T-helper 2 cell treated with Interferon-gamma antibody and Interleukin-4, amounts not matched to agents 5 μg/mL and 100 μg/mL, for 36 hours (primary cell): ENCODE measurements around the gene TRIM63.

Experiments used
- DNase-seq: peaks from one replicate; pipeline ENCODE4 v3.0.0; 2021; ENCODE audit warnings: low spot score
- H3K27ac Mint-ChIP-seq: one replicate; pipeline ENCODE4 v1.8.0; 2021; ENCODE audit warnings: mild to moderate bottlenecking, mixed read lengths
- H3K27me3 Mint-ChIP-seq: one replicate; pipeline ENCODE4 v1.8.0; 2021; ENCODE audit warnings: low read depth, mixed read lengths
- H3K36me3 Mint-ChIP-seq: one replicate; pipeline ENCODE4 v1.8.0; 2021; ENCODE audit warnings: low read depth, mixed read lengths
- H3K4me1 Mint-ChIP-seq: one replicate; pipeline ENCODE4 v1.8.0; 2021; ENCODE audit warnings: low read depth, mixed read lengths
- H3K4me3 Mint-ChIP-seq: one replicate; pipeline ENCODE4 v1.8.0; 2022; ENCODE audit warnings: mild to moderate bottlenecking, moderate library complexity, mixed read lengths
- H3K9me3 Mint-ChIP-seq: one replicate; pipeline ENCODE4 v1.8.0; 2021; ENCODE audit warnings: mixed read lengths

TRIM63 gene

DNA sequence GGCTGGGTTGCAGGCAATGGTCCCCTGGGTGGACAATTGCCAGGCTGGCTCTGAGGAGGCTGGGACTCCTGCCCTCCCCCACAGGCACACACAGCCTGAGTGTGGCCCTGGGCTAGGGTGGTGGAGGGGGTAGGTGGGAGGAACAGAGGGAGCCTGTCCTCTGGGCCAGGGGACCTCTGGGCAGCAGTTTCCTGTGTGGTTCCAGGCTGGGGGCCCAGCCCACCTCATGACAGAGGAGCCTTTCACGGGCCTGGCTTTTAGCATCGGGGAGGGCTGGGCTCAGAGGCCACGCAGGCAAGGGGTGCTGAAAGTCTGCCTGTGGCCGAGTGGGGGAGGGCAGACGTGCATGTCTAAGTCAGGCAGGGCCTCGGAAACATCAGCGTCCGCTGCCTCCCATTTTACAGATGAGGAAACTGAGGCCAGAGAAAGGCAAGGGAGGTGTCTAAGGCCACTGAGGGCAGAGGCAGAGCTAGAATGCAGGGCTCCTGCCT, 38.9 kb downstream of the TRIM63 start:
- Mint-ChIP-seq H3K27ac (no peak overlapping the region), H3K4me3 (no peak overlapping the region), H3K36me3 (no peaks in the 10 kb centered on the region), H3K27me3 (peaks cover 10% of the 10 kb centered on the region), H3K9me3 (no peaks in the 10 kb centered on the region), H3K4me1 (no peaks in the 10 kb centered on the region)
- no peak for DNase-seq

DNA sequence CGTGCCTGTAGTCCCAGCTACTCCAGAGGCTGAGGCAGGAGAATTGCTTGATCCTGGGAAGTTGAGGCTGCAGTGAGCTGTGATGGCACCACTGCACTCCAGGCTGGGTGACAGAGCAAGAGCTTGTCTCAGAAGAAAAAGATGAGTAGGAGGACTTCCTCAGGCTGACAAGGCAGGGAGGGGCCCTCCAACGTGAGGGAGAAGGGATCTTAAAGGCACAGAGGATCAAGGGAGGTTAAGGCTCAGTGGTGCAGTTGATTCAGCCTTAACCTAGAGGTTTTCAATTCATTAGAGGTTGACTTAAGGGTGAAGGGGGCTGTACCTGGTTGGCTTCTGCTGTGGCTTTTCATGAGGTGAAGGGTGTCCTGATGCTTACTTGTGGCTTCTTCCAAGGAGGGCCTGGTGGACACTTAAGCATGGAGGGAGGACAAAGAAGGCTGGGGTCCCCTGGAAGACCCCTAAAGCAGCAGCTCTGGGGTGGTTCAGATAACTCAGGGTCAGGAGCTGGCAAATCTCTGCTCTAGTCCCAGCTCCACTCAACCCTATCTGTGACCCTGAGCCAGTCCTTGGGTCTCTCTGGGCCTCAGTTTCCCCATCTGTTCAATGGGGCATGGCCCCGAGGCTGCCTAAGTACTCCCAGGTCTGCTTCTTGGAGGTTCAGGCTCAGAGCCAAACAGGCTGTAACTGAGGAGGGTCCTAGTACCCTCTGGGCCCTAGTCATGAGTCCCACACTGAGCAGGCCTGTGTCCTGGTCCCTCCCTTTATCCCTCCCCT, 39.5 kb downstream of the TRIM63 start:
- H3K27ac Mint-ChIP-seq, result no peak overlapping the region
- no peaks in the 10 kb centered on the region for H3K36me3 Mint-ChIP-seq
- no peaks in the 10 kb centered on the region for H3K9me3 Mint-ChIP-seq
- no peak overlapping the region for H3K4me3 Mint-ChIP-seq
- peaks cover 10% of the 10 kb centered on the region for H3K27me3 Mint-ChIP-seq
- no peaks in the 10 kb centered on the region for H3K4me1 Mint-ChIP-seq
- DNase-seq, result no peak

DNA sequence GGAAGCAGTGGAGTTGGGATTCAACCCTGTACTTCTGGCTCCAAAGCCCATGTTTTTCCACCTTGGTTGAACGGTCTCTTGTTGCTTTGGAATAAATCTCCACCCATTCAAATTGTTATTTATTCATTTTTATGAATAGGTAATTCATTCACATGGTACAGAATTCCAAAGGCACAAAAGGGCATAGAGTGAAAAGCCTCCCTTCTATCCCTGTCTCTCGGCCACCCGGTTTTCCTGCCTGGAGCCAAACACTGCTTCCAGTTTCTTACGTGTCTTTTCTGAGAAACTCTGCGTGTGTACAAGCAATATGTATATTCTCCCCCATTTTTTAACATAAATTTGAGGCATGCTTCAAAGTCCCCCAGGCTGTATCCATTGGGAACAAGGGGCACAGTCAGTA, 41.9 kb downstream of the TRIM63 start:
- no peaks in the 10 kb centered on the region for H3K36me3 Mint-ChIP-seq
- peaks cover 3% of the 10 kb centered on the region for H3K27me3 Mint-ChIP-seq
- no peak overlapping the region for H3K27ac Mint-ChIP-seq
- H3K9me3 Mint-ChIP-seq, result no peaks in the 10 kb centered on the region
- H3K4me1 Mint-ChIP-seq, result no peaks in the 10 kb centered on the region
- no peak for DNase-seq
- no peak overlapping the region for H3K4me3 Mint-ChIP-seq

GRCh38 chr1:26025060-26025459, 42.4 kb downstream of the TRIM63 start:
- H3K9me3 Mint-ChIP-seq, result no peaks in the 10 kb centered on the region
- peaks cover 3% of the 10 kb centered on the region for H3K27me3 Mint-ChIP-seq
- no peak overlapping the region for H3K27ac Mint-ChIP-seq
- DNase-seq, result no peak
- H3K4me1 Mint-ChIP-seq, result peaks cover under 1% of the 10 kb centered on the region
- no peaks in the 10 kb centered on the region for H3K36me3 Mint-ChIP-seq
- H3K4me3 Mint-ChIP-seq, result no peak overlapping the region

GRCh38 chr1:26023826-26024225, 43.6 kb downstream of the TRIM63 start:
- no peaks in the 10 kb centered on the region for H3K9me3 Mint-ChIP-seq
- no peaks in the 10 kb centered on the region for H3K36me3 Mint-ChIP-seq
- no peak overlapping the region for H3K27ac Mint-ChIP-seq

DNA sequence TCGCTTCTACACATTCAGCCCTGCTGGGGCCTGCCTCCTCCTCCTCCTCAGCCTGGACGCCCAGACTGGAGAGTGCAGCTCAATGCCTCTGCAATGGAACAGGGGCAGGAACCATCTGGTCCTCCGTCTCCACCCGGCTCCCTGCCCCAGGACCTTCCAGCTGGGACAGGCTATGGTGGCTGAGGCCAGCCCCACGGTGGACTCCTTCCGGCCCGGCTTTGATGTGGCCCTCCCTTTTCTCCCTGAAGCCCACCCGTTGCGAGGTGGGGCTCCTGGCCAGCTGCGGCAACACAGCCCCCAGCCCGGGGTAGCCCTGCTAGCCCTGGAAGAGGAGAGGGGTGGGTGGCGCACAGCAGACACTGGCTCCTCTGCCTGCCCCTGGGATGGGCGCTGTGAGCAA, 44.4 kb downstream of the TRIM63 start:
- DNase-seq, result no peak
- Mint-ChIP-seq H3K27ac (no peak overlapping the region), H3K9me3 (no peaks in the 10 kb centered on the region), H3K27me3 (peaks cover 6% of the 10 kb centered on the region), H3K4me3 (no peak overlapping the region), H3K36me3 (no peaks in the 10 kb centered on the region), H3K4me1 (peaks cover 7% of the 10 kb centered on the region)

More at GRCh38 chr1:26023826-26024225, 43.6 kb downstream of the TRIM63 start:
- Mint-ChIP-seq H3K4me1 (peaks cover 7% of the 10 kb centered on the region), H3K27me3 (peaks cover 4% of the 10 kb centered on the region), H3K4me3 (no peak overlapping the region)
- no peak for DNase-seq

GRCh38 chr1:26022404-26022779, 45.0 kb downstream of the TRIM63 start:
- peaks cover 6% of the 10 kb centered on the region for H3K27me3 Mint-ChIP-seq
- no peaks in the 10 kb centered on the region for H3K9me3 Mint-ChIP-seq
- H3K27ac Mint-ChIP-seq, result no peak overlapping the region
- no peak for DNase-seq
- H3K4me3 Mint-ChIP-seq, result no peak overlapping the region
- no peaks in the 10 kb centered on the region for H3K36me3 Mint-ChIP-seq
- H3K4me1 Mint-ChIP-seq, result peaks cover 7% of the 10 kb centered on the region

- no peaks in the 10 kb centered on the region for H3K9me3 Mint-ChIP-seq
Measured at GRCh38 chr1:26021647-26022403, 45.6 kb downstream of the TRIM63 start, which contains the start of gene EXTL1. Gene EXTL1, plus strand, starts transcription at chr1:26021775. Its CDS starts 872 bp downstream, at chr1:26022647.

DNA sequence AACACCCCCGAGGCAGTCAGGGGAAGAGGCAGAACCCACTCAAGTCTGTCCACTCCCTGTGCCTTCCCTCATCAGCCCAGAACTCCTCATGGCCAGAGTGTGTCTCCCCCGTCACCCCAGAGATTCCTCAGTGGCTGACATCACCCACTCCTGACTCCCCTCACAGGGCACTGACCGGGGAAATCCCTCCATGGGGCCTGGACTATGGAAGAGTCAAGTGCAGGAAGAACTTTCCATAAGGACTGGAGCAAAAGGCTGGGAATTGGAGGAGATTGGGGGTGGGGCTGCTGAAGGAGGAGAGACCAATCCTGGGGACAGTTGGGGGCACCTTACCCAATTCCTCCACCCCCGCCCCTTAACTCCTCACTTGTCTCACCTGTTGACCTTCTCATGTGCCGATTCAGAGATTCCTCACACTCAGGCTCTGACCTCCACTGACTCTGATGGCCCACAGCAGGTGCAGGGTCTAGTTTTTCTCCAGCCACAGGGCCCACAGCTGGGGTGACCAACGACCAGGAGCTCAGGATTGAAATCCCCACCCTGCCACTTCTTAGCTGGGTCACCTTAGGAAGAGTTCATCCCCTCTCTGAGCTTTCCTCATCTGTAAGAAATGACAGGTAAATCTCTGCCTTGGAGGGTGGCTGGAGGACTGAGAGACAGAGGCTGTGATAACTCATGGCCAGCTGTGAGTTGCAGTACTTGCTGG, 46.3 kb downstream of the TRIM63 start:
- no peak for DNase-seq
- H3K36me3 Mint-ChIP-seq, result no peaks in the 10 kb centered on the region
- H3K4me3 Mint-ChIP-seq, result no peak overlapping the region
- H3K27me3 Mint-ChIP-seq, result peaks cover 6% of the 10 kb centered on the region
- H3K9me3 Mint-ChIP-seq, result no peaks in the 10 kb centered on the region
- peaks cover 7% of the 10 kb centered on the region for H3K4me1 Mint-ChIP-seq
- no peak overlapping the region for H3K27ac Mint-ChIP-seq

More at GRCh38 chr1:26021647-26022403, 45.6 kb downstream of the TRIM63 start, which contains the start of gene EXTL1:
- DNase-seq, result no peak
- H3K4me1 Mint-ChIP-seq, result peaks cover 7% of the 10 kb centered on the region
- no peak within 1 kb of the TSS for H3K27ac Mint-ChIP-seq
- no peak within 1 kb of the TSS for H3K4me3 Mint-ChIP-seq
- H3K36me3 Mint-ChIP-seq, result no peaks in the 10 kb centered on the region
- peaks cover 6% of the 10 kb centered on the region for H3K27me3 Mint-ChIP-seq

- no peak for DNase-seq
- peaks cover 7% of the 10 kb centered on the region for H3K4me1 Mint-ChIP-seq
- H3K36me3 Mint-ChIP-seq, result no peaks in the 10 kb centered on the region
- no peak overlapping the region for H3K27ac Mint-ChIP-seq
- no peak overlapping the region for H3K4me3 Mint-ChIP-seq
- peaks cover 6% of the 10 kb centered on the region for H3K27me3 Mint-ChIP-seq
- H3K9me3 Mint-ChIP-seq, result no peaks in the 10 kb centered on the region
Measured at GRCh38 chr1:26020330-26020768, 47.1 kb downstream of the TRIM63 start.

DNA sequence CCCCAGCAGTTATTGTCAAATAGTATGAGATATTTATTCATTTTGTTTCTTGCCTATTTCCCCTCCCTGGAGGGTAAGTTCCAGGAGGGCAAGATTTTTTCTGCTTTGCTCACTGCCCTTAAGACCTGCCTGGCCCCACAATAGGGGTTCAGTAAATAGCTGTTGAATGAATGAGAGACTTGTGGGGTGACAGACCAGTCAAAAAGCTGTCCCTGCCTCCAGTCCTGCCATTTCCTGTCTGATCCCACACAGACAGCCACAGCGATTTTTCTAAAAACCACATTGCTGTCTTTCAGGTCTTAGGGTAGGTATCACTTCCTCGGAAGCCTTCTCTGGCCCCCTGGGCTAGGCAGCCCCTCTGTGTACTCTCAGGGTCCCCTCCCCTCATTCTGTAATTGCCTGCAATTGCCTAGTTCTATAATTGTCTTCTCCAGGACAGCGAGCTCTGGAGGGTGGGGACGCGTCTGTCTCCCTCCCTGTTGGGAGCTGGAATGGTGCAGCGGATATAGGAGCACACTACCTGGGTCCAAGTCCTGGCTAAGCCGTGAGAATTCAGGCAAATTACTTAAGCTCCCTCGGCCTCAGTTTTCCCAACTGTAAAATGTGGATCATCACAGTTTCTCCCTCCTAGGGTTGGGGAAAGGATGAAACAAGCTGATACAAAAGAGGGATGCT, 47.7 kb downstream of the TRIM63 start:
- Mint-ChIP-seq H3K36me3 (no peaks in the 10 kb centered on the region), H3K9me3 (no peaks in the 10 kb centered on the region)

DNA sequence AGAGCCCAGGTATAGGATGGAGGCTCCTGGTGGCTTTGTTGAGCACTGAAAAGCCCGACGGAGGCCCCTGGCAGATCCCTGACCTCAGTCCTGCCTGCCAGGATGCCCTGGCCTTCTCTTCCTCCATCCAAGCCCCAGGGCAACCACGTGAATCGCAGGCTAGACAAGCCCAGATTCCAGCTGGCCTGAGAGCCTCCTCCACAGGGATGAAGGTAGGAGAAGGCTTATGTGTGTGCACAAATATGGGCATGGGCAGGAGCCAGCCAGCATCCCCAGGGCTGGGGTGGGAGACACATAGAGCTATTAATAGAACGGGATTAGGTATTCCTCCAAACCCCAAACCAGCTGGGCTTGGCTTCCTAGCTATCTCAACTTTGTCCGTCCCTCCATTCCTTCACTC, 49.8 kb downstream of the TRIM63 start:
- peaks cover 6% of the 10 kb centered on the region for H3K27me3 Mint-ChIP-seq
- H3K4me3 Mint-ChIP-seq, result no peak overlapping the region
- H3K4me1 Mint-ChIP-seq, result peaks cover 7% of the 10 kb centered on the region
- no peak for DNase-seq
- no peaks in the 10 kb centered on the region for H3K9me3 Mint-ChIP-seq
- H3K27ac Mint-ChIP-seq, result no peak overlapping the region
- no peaks in the 10 kb centered on the region for H3K36me3 Mint-ChIP-seq

More for the DNA sequence above, 47.7 kb downstream of the TRIM63 start:
- H3K4me3 Mint-ChIP-seq, result no peak overlapping the region
- H3K4me1 Mint-ChIP-seq, result peaks cover 7% of the 10 kb centered on the region
- H3K27me3 Mint-ChIP-seq, result peaks cover 6% of the 10 kb centered on the region
- H3K27ac Mint-ChIP-seq, result no peak overlapping the region
- DNase-seq, result no peak

DNA sequence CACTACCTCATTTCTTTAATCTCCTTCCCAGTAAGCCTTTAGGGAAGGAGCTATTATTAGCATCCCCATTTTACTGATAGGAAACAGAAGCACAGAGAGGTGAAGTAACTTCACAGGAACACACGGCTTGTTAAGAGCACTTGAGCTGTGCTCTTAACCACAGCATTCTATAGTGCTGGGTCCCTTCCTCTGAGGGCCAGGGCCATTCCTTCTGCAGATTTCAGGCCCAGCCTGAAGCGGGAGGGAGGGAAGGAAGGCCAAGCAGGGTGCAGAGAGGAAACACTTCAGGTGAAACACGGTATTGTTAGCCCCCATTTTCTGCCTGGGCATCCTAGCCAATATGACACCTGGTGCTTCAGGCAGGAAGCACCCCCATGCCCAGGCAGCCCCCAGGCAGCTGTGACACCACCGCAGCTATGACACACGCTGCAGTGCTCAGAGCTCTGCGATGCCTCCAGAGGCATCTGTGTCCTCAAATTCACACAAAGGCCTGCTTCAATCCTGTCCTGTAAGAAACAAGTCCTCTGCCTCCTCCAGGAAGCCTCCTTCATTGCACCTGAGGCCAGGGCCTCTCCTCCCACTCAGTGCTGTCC, 50.4 kb downstream of the TRIM63 start:
- Mint-ChIP-seq H3K27me3 (peaks cover 6% of the 10 kb centered on the region), H3K9me3 (no peaks in the 10 kb centered on the region), H3K4me1 (peaks cover 7% of the 10 kb centered on the region), H3K27ac (no peak overlapping the region), H3K36me3 (no peaks in the 10 kb centered on the region), H3K4me3 (no peak overlapping the region)
- DNase-seq, result no peak
